Activated CD8-positive, alpha-beta memory T cell treated with anti-CD3 and anti-CD28 coated beads, Interleukin-2, amount 50 U/mL, for 24 hours (primary cell): Measurements from ENCODE around the gene PCSK4.
"Not testable (repeated sequence)": the region's sequence is repeated elsewhere in the genome, so short reads cannot be mapped to it uniquely, and the experiment has no call there.

ENCODE experiments used
- DNase-seq: peaks from one replicate; pipeline ENCODE4 v3.0.0-alpha.2; 2020; ENCODE audit errors: extremely low read depth

Gene PCSK4

DNA sequence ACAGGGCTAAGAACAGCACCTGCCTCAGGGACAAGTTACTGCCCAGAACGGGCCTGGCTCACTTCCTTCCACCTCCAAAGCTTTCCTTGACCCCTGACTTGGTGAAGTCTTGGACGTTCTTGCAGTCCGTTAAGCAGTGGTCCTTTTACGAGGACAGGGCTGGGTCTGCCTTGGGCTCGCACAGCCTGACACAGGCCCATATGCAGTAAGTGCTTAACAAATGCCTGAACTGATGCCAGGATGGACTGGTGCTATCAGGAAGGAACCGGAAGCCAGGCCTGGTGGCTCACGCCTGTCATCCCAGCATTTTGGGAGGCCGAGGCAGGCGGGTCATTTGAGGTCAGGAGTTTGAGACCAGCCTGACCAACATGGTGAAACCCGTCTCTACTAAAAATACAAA is 31.9 kb upstream of the PCSK4 start:
- DNase-seq = no peak

DNA sequence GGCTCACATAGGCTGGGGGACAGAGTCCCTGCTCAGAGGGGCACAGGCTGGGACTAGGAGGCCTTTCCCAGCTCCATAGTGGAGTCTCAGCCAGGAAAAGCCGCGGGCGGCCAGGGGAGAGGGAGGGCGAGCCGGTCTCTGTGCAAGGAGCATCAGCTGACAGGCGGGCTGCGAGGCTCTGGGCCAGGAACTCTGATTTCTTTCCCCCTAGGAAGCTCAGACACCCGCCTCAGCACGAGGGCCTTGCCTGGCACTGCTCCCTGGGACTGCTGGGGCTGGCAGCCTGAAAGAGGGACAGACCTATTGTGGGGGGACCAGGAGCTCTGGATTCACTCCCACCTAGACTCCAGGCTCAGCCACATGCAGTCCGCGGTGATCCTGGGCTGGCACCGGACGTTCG is 31.5 kb upstream of the PCSK4 start:
- no peak for DNase-seq

DNA sequence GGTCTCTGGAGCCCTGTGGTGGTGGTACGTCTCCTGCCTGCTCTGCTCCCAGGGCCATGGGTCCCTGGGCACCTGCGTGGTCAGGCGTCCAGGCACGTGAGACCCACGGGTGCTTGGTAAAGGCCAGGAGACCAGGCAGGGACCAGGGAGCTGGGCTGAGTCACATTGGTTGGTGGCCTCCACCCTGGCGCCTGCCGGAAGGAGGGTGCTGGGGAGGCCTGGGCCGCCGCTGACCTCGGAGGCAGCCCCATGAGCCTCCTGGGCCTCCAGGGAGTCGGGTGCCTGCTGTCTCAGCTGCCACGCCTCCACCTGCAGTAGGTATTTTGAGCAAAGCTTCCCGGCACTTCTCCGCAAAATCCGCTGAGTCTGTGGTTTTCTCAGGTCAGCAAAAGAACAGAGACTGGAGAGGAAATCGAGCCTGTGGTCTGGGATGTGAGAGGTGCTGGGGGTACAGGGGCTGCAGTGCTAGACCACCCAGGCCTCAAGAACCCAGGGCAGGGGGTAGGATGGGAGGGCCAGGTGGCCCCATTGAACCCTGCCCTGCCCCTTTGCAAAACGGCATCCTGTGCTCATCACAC is 30.1 kb upstream of the PCSK4 start:
- DNase-seq = no peak

DNA sequence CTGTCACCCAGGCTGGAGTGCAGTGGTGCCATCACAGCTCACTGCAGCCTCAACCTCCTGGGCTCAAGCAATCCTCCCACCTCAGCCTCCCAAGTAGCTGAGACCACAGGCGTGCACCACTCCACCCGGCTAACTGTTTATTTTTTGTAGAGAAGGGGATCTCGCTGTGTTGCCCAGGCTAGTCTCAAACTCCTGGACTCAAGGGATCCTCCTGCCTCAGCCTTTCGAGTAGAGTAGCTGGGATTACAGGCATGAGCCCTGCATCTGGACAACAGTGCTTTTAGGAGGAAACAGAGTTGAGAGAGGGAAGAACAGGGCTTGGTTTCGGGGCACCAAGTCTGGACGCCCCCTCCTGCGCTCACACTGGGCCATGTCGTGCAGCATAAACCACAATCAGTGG is 29.7 kb upstream of the PCSK4 start:
- not testable (repeated sequence) for DNase-seq

DNA sequence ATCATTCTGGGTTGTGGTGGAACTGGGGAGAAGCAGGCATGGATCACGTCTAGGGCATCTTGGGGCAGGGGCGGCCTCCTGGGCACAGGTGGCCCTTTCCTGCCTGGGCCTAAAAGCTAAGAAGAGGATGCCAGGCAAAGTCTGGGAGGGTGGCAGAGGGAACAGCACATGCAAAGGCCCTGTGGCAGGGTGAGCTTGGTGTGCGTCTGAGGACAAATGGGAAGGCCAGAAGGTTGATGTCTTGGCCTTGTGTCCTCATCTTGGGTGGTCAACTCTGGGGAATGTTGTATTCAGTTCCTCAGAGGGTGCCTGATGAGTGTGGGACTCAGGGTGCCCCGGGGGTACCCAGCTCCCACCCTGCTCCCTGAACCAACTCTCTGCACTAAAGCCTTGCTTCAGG is 28.3 kb upstream of the PCSK4 start:
- no peak for DNase-seq

DNA sequence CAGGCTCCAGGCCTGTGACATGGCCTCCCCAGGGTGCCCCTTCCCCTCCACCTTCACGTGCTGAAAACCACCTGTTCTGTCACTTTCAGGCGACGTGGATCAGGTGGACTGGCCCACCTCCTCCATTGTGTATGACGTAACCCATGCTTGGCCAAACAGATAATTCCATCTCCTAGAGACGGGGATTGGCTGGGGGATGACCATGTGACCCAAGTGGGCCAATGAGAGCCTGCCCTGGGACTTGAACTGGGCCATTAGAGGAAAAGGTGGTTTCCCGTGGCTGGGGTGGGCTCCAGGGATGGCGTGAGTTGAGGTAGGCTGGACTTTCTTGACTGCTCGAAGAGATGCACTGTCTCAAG is 26.2 kb upstream of the PCSK4 start:
- no peak for DNase-seq

DNA sequence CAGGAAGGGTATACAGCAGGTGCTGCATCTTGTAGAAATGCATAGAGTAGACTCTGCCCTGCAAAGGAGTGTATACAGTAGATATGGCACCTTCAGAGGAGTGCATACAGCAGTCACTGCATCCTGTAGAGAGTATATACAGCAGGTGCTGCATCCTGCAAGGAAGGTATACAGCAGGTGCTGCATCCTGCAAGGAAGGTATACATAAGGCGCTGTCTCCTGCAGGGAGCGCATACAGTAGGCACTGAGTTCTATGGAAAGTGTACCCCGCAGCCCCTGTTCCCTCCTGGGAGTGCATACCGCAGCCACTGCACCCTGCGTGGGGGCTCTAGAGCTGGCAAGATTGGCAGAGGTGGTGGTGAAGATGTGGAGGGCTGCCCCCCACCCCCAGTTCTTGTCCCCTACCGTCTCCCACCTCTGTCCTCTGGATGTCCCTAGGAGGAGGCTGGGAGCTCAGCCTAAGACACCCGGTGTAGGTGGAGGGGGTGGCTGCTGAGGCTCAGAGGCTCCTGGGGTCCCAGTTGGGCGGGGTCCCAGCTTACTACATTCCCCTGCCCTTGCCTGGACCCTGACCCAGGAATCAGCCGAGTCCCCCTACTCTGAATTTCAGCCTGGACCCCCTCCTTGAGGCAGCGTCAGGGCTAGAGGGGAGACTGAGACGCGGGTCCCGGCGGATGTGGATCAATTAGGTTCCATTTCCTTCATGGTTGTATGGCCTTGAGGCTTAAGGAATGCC is 25.0 kb upstream of the PCSK4 start:
- no peak for DNase-seq

DNA sequence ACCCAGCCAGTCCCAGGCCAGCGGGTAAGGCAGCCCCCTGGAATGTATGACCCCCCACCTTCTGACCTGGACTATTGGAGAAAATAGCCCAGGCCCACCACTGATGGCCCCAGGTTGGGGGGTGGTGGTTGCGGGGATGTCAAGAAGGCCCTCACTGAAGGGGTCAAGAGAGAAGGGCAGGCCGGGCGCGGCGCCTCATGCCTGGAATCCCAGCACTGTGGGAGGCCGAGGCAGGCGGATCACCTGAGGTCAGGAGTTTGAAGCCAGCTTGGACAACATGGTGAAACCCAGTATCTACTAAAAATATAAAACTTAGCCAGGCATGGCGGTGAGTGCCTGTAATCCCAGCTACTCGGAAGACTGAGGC is 24.1 kb upstream of the PCSK4 start:
- DNase-seq = no peak

DNA sequence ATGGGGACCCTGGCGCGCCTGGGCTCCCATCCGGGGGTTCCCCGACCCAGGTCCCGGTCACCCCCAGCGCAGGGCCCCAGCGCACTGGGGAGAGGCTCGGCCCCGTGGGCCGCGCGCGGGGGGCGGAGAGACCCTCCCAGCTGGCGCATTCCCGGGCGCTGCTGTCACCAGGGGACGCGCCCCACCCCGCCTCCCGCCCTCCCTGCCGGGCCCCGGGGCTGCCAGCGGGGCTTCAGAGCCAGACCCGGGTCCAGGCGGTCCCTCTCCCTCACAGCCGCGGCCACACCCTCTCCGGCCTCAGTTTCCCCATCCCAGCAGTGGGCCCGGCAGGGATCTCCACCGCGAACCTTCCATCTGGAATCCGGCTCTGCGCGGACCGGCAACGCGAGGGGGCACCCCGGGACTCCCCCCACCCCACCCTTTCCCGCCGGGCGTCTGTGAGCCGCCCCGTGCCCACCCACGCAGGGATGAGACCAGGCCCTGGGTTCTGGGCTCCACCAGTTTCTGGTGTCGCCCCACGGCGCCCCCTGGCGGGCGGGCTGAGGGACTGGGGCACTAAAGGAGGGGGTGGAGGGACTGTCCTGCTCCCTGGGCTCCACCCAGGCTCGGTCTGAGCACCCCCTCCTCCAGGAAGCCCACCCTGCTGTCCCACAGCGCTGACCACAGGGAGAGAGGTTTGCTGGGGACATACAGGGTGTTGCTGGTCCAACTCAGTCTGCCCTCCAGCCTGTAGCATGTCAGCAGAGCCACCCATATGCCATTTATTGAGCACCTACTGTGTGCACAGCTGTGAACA is 23.5 kb upstream of the PCSK4 start:
- DNase-seq = peak; percentile 21

DNA sequence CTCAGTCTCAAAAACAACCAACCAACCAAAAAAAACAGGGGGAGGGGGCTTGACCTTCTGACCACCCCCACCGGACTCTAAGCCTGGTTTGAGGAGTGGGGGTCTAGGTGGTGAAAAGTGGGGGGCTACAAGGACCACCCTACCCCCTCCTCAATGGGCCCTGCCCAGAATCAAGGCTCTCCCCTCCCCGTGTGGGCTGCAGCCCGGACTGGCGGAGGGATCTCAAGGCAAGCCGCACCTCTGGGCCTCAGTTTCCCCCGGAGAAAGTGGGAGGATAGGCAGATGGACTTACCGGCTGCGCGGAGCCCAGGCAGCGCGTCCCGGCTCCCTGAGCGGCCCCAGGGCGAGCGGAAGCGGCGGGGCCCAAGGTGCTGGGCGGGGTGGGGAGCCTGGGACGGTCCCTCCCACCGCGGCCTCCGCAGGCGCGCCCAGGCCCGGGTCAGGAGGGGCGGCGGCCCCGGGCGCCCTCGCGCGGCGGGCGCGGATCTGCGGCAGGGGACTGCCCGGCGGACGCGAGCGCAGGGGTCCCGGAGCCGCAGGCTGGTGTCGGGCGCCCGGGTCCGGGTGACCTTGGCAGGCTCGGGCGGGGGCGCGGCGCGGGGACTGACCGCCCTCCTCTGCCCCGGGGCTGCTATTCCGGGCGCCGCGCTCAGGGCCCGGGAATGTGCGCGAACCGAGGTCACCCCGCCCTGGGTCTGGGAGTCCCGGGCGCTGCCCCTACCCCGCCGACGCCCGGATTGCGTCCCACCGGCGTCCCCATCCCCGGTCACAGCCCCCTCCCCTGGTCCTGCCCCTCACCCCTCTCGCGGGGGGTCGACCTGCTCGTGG is 22.7 kb upstream of the PCSK4 start, which contains the start of gene ADAMTSL5:
Gene ADAMTSL5, minus strand, starts transcription at position 349 of the 828 bp plus-strand sequence. CDS start 2,076 bp downstream, outside the sequence.
- no peak for DNase-seq

DNA sequence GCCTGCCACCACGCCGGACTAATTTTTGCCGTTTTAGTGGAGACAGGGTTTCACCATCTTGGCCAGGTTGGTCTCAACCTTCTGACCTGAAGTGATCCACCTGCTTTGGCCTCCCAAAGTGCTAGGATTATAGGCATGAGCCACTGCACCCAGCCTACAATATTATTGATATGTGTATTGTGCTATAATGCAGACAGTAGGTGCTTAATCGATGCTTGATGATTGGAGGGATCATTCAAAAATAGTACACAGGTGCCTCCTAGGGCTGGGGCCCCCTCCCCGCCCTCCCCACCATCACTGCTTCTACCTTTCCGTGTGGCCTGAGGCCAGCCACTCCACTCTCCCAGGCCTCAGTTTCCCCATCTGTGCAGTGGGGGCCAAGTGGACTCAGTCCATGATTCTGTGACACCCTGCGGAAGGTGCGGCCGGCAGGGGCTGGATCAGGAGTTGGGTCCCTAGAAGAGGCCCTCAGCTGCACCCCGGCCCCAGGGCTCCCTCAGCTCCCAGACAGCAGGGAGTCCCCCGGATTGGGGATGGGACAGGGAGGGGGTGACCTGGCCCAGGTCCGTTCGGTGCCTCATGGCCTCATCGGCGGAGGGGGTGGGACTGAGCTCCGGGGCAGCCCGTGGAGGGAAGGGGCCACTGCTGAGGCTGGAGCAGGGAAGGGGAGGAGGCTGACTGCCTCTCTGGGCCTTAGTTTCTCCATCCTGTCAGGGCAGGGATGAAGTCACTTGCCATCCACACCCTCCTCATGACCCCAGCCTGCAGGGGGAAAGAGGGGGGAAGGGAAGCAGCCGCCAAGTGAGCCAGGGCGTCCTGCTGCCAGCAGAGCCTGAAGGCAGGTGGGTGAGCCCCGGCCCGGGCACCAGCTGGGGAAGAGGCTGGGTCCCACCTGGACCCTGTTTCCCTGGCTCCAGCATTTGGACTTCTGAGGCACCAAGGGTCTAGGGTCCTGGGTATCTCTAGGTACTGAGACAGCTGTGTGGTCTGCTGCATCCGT is 21.5 kb upstream of the PCSK4 start:
- DNase-seq = no peak

DNA sequence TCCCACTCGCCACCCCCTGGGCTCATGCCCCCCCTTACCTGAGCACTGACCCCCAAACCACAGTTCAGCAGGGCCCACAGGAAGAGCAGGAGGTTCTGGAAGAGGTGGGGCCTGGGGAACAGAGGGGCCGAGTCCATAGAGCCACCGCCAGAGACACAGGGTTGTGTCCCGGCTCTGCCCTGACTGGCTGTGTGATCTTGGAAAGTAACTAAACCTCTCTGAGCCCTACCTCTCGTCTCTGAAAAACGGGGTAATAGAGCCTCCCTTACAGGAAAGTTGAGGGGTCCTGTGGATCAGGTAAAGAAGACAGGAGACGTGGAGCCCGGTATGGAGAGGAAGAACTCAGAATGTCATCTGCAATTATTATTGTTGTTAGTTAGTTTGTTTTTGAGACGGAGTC is 20.7 kb upstream of the PCSK4 start:
- DNase-seq = no peak

DNA sequence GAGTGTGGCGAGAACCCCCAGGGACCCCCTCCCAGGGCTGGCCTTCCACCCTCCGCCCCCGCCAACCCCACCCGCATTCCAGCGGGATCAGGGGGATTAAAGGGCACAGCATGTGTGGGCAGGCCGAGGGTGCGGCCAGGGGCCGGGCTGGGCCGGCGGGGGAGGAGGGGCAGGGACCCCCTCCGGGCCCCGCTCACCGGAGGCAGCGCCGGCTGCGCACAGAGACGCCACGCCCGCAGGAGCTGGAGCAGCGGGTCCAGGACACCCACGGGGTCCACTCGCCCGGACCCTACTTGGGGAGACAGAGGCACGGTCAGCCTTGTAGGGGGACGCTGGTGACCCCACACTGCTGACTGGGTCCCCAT is 20.3 kb upstream of the PCSK4 start:
- DNase-seq = no peak

DNA sequence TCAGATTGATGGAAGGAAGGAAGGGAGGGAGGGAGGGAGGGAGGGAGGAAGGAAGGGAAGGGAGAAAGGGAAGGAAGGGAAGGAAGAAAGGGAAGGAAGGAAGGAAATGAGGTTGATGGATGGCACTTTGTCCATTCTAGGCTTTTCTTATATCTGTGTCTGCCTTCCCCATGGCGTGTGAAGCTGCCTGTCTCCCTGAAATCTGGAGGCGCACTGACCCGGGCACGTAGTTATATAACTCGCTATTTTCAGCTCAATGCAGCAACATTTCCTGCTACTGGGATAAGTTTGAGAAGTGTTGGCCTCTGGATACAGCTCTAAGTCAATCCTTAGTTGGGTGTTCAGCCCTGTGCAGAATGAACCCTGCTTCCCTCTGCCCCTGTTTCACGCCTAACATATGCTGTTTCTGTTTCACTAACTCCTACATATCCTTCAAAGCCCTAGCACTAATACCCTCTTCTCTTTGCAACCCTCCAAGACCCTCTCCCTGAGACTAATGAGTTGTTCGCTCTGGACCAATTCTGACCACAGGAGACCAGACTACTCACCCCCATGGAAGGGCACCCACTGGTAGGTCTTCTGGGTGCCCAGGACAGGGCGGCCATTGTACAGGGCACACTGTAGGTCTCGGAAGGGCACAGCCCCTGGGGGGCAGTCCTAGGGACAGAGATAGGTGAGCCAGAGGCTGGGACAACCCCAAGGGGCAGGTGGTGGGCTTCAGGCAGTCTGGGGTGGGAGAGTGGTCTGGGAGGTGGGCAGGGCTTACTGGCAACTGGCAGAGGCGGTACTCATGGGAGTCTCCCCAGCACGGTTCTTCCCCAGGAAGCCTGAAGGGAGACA is 19.7 kb upstream of the PCSK4 start:
- no peak for DNase-seq

DNA sequence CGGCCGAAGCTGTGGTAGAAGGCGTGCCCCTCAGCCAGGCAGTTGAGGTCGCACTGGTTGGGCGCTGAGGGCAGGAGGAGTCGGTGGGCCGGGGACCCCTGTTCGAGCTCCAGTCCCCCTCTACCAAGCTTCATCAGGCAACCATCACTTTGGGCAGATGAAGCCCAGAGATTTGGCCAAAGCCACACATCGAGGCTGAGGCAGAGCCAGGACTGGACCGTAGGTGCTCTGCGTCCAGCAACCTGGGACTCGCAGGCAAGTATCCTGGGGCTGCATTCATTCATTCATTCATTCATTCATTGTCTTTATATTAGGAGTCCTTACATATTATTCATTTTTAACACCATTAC is 18.3 kb upstream of the PCSK4 start:
- no peak for DNase-seq

DNA sequence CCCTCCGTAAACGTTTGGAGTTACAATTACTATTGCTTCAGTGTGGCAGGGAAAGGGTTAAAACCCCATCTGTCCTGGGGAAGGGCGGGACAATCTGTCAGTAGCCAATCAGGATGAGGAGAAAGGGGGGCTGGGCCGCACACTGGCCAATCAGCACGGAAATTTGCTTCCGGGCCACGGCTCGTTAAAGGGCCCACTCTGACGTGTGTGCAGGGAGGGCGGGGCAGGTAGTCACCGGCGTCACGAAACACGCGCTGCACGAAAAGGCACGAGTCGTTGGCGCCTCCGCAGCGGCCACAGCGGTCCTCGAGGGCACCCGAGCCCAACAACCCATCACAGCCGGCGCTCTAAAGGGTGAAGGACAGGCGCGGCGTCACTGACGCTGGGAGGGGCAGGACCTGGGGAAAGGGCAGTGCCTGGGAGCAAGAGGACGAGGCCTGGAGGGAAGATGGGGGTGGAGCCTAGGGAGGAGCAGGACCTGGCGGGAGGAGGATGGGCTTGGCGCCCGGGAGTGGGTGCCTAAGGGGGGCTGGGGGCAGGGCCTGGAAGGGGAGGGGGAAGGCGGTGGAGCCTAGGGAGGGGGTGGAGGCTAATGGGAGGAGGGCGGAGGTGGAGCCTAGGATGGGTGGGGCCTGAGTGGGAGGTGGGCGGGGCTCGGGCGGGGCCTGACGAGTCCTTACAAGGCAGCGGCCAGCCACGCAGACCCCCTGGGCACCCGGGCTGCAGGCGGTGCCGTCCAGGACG is 17.8 kb upstream of the PCSK4 start:
- peak; percentile 81 for DNase-seq

DNA sequence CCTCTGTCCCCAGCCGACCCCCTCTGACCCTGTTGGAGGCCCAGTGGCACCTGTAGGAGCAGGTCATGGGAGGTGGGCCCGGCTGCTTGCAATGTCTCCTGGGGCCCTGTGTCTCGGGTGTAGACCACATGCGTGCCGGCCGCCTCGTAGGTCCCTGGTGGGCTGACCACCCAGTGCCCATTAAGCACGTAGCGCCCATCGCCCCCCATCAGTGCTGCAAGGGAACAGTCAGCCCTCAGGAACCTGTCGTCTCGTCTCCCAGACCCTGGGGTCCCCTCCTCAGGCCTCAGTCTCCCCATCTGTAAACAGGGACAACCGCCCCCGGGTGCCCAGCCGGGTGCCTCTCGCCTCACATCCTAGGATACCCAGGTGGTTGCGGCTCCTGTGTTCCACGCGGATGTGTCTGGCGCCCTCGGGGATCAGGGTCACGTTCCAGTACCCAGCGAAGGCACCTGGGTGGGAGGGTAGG is 17.1 kb upstream of the PCSK4 start:
- no peak for DNase-seq

DNA sequence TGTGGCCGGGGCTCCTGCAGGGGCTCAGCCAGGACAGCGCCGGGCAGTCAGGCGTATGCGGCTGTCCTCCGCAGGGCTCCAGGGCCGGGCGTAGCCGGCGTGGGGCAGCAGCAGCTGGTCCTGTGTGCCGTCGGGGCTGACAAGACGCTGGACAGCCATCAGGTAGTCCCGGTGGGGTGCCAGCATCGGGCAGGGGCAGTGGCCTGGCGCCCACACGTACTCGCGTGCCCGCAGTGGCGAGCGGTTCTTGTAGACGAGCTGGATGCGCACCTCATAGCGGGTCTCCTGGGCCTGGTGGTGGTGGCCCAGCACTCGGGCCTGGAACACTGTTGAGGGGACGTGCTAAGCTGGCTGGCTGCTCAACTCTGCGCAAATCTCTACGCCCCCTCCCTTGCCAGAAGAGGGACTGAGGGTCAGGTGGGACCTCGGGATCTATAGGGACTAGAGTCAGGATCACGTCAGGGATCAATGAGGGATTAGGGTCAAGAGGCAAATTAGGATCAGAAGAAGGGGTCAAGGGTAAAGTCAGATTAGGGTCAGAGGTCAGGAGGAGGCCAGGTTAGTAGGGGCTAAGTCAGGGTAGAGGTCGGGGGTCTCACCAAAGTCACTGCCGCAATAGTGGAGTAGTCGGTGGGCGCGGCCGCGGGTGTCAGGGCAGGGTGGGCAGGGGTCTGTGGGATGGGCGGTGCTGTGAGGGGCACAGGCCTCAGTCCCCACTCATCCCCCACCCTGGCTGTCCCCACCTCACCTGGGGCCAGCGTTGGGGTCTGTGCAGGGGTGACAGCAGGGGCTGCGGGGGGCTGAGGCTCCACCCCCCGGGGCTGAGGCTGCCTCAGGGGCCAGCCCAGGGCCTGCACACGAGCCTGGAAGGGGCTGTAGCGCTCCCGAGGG is 16.1 kb upstream of the PCSK4 start:
- DNase-seq = no peak
